ENCODE results near the gene KPNB1. TPM values are rescaled to one million over a fixed set of nuclear protein-coding genes. Genes with fewer than 3 reads are reported as not detected.

KPNB1 gene
- total RNA-seq, 2 donors from 2014 or later: 91.4 to 102 TPM

GRCh38 chr17:47674499-47674898 is 24.8 kb downstream of the KPNB1 start:
- H3K9me3 ChIP-seq: no peaks in the 10 kb centered on the region
- no peak for TF ChIP-seq CTCF (IDR thresholded peaks at IDR 0.05)
- H3K4me1 ChIP-seq: peaks cover 0 to 12% of the 10 kb centered on the region in 2 donors
- peaks cover 98% of the 10 kb centered on the region for H3K36me3 ChIP-seq
- DNase-seq (ENCODE audit: low spot score): no peak
- no peak overlapping the region for H3K27ac ChIP-seq
- H3K4me3 ChIP-seq: no peak overlapping the region
- no peaks in the 10 kb centered on the region for H3K27me3 ChIP-seq

GRCh38 chr17:47675380-47676198 is 25.9 kb downstream of the KPNB1 start:
- Histone ChIP-seq H3K4me3 (no peak overlapping the region), H3K27ac (no peak overlapping the region), H3K9me3 (no peaks in the 10 kb centered on the region), H3K27me3 (no peaks in the 10 kb centered on the region), H3K4me1 (peaks cover 0 to 12% of the 10 kb centered on the region in 2 donors), H3K36me3 (peaks cover 100% of the 10 kb centered on the region)
- DNase-seq (ENCODE audit: low spot score): no peak
- TF ChIP-seq CTCF (IDR thresholded peaks at IDR 0.05): no peak

DNA sequence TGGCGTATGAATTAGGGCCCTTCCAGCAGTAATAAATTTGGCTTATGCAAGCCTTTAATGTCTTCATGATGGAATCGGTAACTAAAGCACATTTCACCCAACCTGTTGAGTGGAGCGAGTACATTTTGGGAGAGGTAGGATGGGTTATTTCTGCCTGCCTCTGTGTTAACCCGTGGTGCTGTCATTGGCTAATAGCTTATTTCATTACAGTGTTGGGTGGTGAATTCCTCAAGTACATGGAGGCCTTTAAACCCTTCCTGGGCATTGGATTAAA is 26.4 kb downstream of the KPNB1 start:
- Histone ChIP-seq H3K4me1 (peaks cover 0 to 12% of the 10 kb centered on the region in 2 donors), H3K9me3 (no peaks in the 10 kb centered on the region), H3K27me3 (no peaks in the 10 kb centered on the region), H3K27ac (no peak overlapping the region), H3K36me3 (peaks cover 100% of the 10 kb centered on the region), H3K4me3 (no peak overlapping the region)
- DNase-seq (ENCODE audit: low spot score): no peak
- no peak for TF ChIP-seq CTCF (IDR thresholded peaks at IDR 0.05)

DNA sequence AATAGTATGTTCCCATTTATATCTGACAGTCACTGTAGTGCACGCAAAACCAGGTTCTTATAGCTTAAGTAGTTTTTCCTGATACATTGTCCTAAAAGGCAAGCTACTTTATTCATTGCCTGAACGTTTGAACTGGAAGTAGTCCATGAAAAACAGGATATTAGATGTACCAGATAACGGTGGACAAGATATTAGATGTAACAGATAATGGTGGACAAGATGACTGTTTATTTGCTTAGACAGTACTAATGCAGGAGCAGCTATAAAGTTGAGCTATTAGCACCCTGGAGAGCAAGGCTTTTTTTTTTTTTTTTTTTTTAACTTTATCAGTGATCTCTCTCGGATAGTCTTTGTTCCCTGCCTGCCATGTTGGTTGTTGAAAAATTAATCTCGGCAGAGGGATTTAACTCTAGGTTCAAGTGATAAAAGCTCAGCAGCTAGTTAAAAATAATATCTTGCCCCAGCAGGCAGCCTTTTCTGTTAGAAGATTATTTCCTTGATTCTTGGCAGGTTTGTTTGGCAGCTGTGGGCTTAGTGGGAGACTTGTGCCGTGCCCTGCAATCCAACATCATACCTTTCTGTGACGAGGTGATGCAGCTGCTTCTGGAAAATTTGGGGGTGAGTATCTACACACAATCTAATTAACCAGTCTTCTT is 26.9 kb downstream of the KPNB1 start:
- H3K9me3 ChIP-seq: no peaks in the 10 kb centered on the region
- peaks cover 0 to 12% of the 10 kb centered on the region in 2 donors for H3K4me1 ChIP-seq
- no peak for TF ChIP-seq CTCF (IDR thresholded peaks at IDR 0.05)
- H3K36me3 ChIP-seq: peaks cover 100% of the 10 kb centered on the region
- no peak overlapping the region for H3K27ac ChIP-seq
- no peaks in the 10 kb centered on the region for H3K27me3 ChIP-seq
- no peak for DNase-seq (ENCODE audit: low spot score)
- no peak overlapping the region for H3K4me3 ChIP-seq

- peaks cover 96% of the 10 kb centered on the region for H3K36me3 ChIP-seq
- no peaks in the 10 kb centered on the region for H3K27me3 ChIP-seq
- H3K4me1 ChIP-seq: peaks cover 0 to 12% of the 10 kb centered on the region in 2 donors
- no peaks in the 10 kb centered on the region for H3K9me3 ChIP-seq
- no peak for TF ChIP-seq CTCF (IDR thresholded peaks at IDR 0.05)
- H3K4me3 ChIP-seq: no peak overlapping the region
- H3K27ac ChIP-seq: no peak overlapping the region
- DNase-seq (ENCODE audit: low spot score): no peak
Observed at GRCh38 chr17:47678196-47678595, 28.5 kb downstream of the KPNB1 start.

All from right atrium auricular region (tissue), 2 donors.